ENCODE results near the gene CNN3. TPM values are rescaled to one million over a fixed set of nuclear protein-coding genes. Genes with fewer than 3 reads are reported as not detected.
A peak's percentile ranks its signal among the peaks of the same experiment; 100 is the strongest.

The CNN3 gene
- total RNA-seq, 6 experiments from 2014 or later: 90.5 to 125 (median 99.3) TPM

DNA sequence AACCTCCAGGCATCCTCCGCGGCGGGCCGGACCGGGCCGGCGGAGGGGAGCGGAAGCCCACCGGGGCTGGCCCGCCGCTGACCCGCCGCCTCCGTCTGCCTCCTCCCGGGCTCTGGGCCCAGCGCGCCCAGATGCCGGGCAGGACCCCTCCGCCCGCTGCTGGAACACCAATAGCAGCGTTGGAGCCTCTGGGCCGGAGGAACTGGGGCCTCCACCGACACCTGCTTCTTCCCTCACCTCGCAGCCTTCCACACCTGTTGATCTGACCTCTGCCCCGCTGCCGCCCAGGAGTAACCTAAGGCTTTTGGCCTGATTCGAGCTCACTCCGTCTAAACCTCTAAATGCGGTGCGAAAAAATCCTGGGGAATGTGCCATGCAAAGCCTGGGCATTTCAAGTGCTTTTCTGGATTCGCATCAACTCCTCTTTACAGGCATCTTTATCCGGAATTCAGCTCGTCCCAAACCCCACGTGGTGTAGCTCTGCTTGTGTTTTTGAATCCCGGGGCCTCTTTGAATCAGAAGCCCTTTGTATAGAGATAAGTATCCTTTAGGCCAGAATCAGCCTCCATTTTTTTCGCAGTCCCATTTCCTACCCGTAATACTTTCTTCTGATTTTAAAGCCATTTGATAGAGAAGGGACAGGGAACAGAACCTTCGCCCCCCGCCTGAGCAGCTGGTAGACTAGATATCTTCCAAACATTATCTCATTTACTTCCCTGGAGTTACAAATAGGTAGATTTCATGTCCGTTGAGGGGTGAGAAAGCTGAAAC lies 680 bp upstream of the CNN3 start:
- Histone ChIP-seq H3K4me3 (peak overlapping the region; percentile 64 to 81 (median 71)), H3K4me1 (peaks cover 0 to 47% (median 7%) of the 10 kb centered on the region in 4 donors), H3K27me3 (no peaks in the 10 kb centered on the region), H3K27ac (peak overlapping the region; percentile 94 to 99 (median 98)), H3K9me3 (no peaks in the 10 kb centered on the region), H3K36me3 (peaks cover 0 to 2% (median 0%) of the 10 kb centered on the region in 4 donors)
- intact Hi-C loops (cut with DNase I): no loop called here
- no peak for TF ChIP-seq POLR2A (IDR thresholded peaks at IDR 0.05)
- TF ChIP-seq, protein P1, sequence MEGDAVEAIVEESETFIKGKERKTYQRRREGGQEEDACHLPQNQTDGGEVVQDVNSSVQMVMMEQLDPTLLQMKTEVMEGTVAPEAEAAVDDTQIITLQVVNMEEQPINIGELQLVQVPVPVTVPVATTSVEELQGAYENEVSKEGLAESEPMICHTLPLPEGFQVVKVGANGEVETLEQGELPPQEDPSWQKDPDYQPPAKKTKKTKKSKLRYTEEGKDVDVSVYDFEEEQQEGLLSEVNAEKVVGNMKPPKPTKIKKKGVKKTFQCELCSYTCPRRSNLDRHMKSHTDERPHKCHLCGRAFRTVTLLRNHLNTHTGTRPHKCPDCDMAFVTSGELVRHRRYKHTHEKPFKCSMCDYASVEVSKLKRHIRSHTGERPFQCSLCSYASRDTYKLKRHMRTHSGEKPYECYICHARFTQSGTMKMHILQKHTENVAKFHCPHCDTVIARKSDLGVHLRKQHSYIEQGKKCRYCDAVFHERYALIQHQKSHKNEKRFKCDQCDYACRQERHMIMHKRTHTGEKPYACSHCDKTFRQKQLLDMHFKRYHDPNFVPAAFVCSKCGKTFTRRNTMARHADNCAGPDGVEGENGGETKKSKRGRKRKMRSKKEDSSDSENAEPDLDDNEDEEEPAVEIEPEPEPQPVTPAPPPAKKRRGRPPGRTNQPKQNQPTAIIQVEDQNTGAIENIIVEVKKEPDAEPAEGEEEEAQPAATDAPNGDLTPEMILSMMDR (IDR thresholded peaks at IDR 0.05): no peak
- DNase-seq: peak in 2 of 3 donors; percentile 77 to 82
- WGBS (ENCODE audit: insufficient coverage, low coverage, low lambda C conversion rate, missing lambda C conversion rate): 14% methylated on average over 15 of the region's 40 CpGs
- peak; percentile 17 to 48 (median 40) for ATAC-seq

DNA sequence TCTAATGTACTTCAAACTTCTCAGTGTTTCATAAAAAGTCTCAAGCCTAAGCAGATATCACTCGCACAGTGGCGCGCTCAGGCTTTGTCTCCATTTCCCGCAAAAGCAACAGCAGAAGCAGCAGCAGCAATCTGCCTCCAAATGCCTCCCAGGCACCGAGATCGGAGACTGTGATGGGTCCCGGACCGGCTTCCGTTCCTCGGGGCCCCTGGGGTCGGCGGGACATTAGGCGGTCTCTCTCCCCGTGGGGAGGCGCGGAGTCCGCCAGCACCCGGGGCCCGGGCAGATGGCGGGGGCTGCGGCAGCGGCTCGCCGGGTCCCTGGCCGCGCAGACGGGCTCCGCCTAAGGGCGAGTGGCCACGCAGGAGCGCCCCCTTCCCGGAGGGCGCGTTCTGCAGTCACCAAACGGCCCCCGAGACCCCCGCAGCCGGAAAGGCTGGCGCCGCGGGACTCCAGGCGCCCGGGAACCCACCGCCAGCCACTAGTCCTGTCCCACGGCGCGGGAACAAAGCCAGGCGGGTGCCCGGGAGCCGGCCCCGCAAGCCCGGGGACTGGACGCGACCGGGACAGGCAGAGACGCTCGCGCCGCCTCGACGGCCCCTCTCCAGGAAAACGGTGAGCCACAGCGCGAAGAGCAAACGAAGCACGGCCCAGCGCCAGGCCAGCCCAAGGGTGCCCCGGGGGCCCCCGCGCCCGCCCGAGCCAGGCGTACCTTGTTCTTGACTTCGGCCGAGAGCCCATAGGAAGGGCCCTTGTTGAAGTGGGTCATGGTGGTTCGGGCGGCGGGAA lies 590 bp downstream of the CNN3 start:
- H3K27ac ChIP-seq: peak overlapping the region; percentile 94 to 99 (median 98)
- H3K27me3 ChIP-seq: no peaks in the 10 kb centered on the region
- DNase-seq: peak; percentile 68 to 75 (median 69)
- intact Hi-C loops (cut with DNase I): no loop called here
- peaks cover 0 to 59% (median 7%) of the 10 kb centered on the region in 4 donors for H3K4me1 ChIP-seq
- H3K4me3 ChIP-seq: peak overlapping the region; percentile 64 to 81 (median 71)
- no peaks in the 10 kb centered on the region for H3K9me3 ChIP-seq
- no peak for TF ChIP-seq POLR2A (IDR thresholded peaks at IDR 0.05)
- TF ChIP-seq, protein P1 (IDR thresholded peaks at IDR 0.05): peak; percentile 35 to 52 (median 40)
- peak; percentile 39 to 58 (median 54) for ATAC-seq
- H3K36me3 ChIP-seq: no peaks in the 10 kb centered on the region
- 0% methylated on average over 13 of the region's 78 CpGs for WGBS (ENCODE audit: insufficient coverage, low coverage, low lambda C conversion rate, missing lambda C conversion rate)

DNA sequence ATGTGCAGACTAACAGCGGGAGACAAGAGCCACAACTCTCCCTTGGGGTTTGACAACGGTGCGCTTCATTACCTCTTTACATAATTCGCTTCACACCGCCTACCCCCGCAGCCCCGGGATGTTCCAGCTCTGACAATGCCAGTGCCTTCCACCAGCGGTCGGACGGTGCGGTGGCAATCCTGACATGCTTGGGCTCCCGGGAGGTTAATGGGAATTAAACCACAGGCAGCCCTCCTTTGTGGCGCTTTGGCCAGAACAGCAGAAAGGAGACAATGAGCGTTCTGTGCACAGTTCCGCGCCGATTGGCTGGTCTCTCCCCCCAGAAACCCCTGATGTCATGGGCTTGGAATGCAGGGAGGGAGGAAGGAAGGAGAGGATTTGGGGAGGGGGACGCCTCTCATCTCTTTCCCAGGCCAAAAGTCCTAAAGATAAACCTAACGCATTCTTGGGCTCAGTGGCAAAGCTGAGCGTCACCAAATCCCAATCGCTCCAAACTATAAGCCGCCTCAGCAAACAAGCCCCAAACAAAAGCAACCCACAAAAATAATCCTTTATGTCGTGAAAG lies 1.3 kb downstream of the CNN3 start:
- intact Hi-C loops (cut with DNase I): no loop called here

DNA sequence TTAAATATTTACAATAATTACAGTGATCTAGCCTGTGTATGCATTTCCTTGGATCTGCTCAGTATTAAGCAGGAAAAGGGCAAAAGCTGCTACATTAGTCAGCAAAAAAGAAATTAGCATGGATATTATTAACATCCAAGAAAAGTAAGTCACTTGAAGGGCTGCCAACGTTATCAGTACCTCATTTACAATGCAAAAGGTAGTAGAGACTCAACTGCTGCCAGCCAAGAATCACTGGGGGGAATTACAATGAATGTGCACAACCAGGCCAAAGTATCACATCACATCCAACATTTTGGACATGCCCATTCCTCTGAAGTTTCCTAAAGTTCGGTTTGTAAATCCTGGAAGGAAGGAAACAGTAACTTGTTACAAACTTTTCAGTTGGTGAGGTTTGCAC lies 1.9 kb downstream of the CNN3 start:
- Histone ChIP-seq H3K27ac (peak overlapping the region; percentile 94 to 99 (median 98)), H3K9me3 (no peaks in the 10 kb centered on the region), H3K4me1 (peaks cover 0 to 63% (median 5%) of the 10 kb centered on the region in 4 donors), H3K4me3 (peak overlapping the region; percentile 64 to 81 (median 71)), H3K27me3 (no peaks in the 10 kb centered on the region), H3K36me3 (no peaks in the 10 kb centered on the region)
- WGBS (ENCODE audit: insufficient coverage, low coverage, low lambda C conversion rate, missing lambda C conversion rate): 6% methylated on average over 2 of the region's 2 CpGs
- intact Hi-C loops (cut with DNase I): no loop called here
- no peak for ATAC-seq
- TF ChIP-seq, protein P1 (IDR thresholded peaks at IDR 0.05): no peak
- no peak for TF ChIP-seq POLR2A (IDR thresholded peaks at IDR 0.05)
- DNase-seq: no peak

More for the DNA sequence above, 1.3 kb downstream of the CNN3 start:
- peak overlapping the region; percentile 94 to 99 (median 98) for H3K27ac ChIP-seq
- peak; percentile 60 to 63 (median 61) for DNase-seq
- TF ChIP-seq POLR2A (IDR thresholded peaks at IDR 0.05): peak; percentile 50
- TF ChIP-seq, protein P1 (IDR thresholded peaks at IDR 0.05): peak in 1 of 4 donors; percentile 5
- H3K4me1 ChIP-seq: peaks cover 0 to 63% (median 7%) of the 10 kb centered on the region in 4 donors
- peak; percentile 4 to 34 (median 15) for ATAC-seq
- no peaks in the 10 kb centered on the region for H3K36me3 ChIP-seq
- no peaks in the 10 kb centered on the region for H3K9me3 ChIP-seq
- no peaks in the 10 kb centered on the region for H3K27me3 ChIP-seq
- 3% methylated on average over 22 of the region's 23 CpGs for WGBS (ENCODE audit: insufficient coverage, low coverage, low lambda C conversion rate, missing lambda C conversion rate)
- H3K4me3 ChIP-seq: peak overlapping the region; percentile 64 to 81 (median 71)

Data from right lobe of liver (tissue), 6 donors.